ENCODE data around the gene DBNL. TPM values are rescaled to one million over a fixed set of nuclear protein-coding genes. Genes with fewer than 3 reads are reported as not detected.

DBNL gene
- total and polyA plus RNA-seq, 2 of the 13 experiments (the other 11 are each of a cell fraction or from before 2014, with no cell fraction given) = 20.8 to 35.1 TPM

DNA sequence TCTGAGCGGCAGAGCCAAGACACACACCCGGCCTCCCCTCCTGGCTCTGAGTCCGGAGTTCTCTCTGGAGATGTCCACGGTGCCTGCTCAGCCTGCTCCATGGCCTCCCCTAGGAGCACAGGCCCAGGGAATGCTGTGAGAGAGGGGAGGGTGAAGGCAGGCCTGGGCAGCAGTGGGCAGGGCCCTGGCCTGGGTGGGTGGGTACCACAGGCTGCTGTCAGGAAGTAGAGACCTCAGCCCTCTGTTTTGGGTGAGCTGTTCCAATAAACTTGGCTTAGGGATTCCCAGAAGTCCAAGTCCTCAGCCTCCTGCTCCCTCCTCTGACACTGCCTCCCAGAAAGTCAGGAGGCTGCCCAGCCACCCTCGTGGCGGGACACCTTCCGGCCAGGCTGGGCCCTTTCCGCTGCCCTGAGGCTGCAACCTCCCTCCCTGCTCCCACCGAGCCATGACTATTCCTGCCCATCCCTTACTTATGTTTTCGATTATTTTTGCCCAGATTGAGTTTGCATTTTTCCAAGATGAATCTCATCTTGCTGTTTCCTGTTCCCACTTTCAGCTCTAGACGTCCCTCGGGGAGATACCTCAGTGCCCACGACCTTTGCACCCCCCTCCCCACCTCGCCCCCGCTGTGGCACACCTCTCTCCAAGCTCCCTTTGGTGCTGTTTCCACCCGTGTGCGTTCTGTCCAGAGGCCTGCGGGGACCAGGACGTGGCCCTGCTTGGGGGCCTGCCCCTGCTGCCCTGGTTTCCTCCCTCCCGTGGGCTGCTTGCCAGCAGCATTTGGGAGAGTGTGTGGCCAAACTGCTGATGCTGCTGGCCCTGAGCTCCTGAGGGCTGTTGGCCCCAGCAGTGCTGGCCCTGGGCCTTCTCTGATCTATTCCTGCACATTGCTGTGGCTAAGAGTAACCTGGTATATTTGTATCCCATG, 43.7 kb downstream of the DBNL start (continued):
- TF ChIP-seq RARG (CRISPR knock-in tag; IDR thresholded peaks at IDR 0.05; ENCODE audit: low read depth) = no peak
- no peak for TF ChIP-seq KLF11 (CRISPR knock-in tag; IDR thresholded peaks at IDR 0.05)
- TF ChIP-seq, protein P1, sequence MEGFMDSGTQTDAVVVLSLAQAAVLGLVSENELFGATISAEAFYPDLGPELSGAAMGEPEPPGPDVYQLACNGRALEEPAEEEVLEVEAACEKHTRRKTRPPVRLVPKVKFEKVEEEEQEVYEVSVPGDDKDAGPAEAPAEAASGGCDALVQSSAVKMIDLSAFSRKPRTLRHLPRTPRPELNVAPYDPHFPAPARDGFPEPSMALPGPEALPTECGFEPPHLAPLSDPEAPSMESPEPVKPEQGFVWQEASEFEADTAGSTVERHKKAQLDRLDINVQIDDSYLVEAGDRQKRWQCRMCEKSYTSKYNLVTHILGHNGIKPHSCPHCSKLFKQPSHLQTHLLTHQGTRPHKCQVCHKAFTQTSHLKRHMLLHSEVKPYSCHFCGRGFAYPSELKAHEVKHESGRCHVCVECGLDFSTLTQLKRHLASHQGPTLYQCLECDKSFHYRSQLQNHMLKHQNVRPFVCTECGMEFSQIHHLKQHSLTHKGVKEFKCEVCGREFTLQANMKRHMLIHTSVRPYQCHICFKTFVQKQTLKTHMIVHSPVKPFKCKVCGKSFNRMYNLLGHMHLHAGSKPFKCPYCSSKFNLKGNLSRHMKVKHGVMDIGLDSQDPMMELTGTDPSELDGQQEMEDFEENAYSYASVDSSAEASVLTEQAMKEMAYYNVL (CRISPR knock-in tag; IDR thresholded peaks at IDR 0.05; ENCODE audit: borderline replicate concordance) = peak; percentile 43; the same call in 1 of the 2 replicates
- no peak for TF ChIP-seq HIC2 (CRISPR knock-in tag; IDR thresholded peaks at IDR 0.05; ENCODE audit: low read depth)
- 0 out of 2 replicates have a peak, but pooled peaks have one; percentile 17 for TF ChIP-seq ZBTB20 (CRISPR knock-in tag; IDR thresholded peaks at IDR 0.05; ENCODE audit: borderline replicate concordance, low read depth)
- TF ChIP-seq ZNF33B (CRISPR knock-in tag; IDR thresholded peaks at IDR 0.05) = no peak
- no peak for TF ChIP-seq HNRNPH1 (optimal IDR thresholded peaks at IDR 0.05; ENCODE audit: low read depth, low read length)
- TF ChIP-seq, protein P2, sequence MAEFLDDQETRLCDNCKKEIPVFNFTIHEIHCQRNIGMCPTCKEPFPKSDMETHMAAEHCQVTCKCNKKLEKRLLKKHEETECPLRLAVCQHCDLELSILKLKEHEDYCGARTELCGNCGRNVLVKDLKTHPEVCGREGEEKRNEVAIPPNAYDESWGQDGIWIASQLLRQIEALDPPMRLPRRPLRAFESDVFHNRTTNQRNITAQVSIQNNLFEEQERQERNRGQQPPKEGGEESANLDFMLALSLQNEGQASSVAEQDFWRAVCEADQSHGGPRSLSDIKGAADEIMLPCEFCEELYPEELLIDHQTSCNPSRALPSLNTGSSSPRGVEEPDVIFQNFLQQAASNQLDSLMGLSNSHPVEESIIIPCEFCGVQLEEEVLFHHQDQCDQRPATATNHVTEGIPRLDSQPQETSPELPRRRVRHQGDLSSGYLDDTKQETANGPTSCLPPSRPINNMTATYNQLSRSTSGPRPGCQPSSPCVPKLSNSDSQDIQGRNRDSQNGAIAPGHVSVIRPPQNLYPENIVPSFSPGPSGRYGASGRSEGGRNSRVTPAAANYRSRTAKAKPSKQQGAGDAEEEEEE (CRISPR knock-in tag; IDR thresholded peaks at IDR 0.05; ENCODE audit: borderline replicate concordance) = peak; percentile 53; the same call in 1 of the 2 replicates
- no peak for TF ChIP-seq ZNF883 (CRISPR knock-in tag; IDR thresholded peaks at IDR 0.05; ENCODE audit: not compliant biosample characterization)
- no peak for TF ChIP-seq CREM (IDR thresholded peaks at IDR 0.05)
- TF ChIP-seq CREM (CRISPR knock-in tag; IDR thresholded peaks at IDR 0.05) = no peak
- no peak for TF ChIP-seq CHD2 (IDR thresholded peaks at IDR 0.05; ENCODE audit: low read depth, low read length)
- no peak for TF ChIP-seq ZNF570 (CRISPR knock-in tag; IDR thresholded peaks at IDR 0.05; ENCODE audit: borderline replicate concordance)
- TF ChIP-seq ZNF263 (CRISPR knock-in tag; IDR thresholded peaks at IDR 0.05) = 0 out of 2 replicates have a peak, but pooled peaks have one; percentile 27
- TF ChIP-seq, protein P3, sequence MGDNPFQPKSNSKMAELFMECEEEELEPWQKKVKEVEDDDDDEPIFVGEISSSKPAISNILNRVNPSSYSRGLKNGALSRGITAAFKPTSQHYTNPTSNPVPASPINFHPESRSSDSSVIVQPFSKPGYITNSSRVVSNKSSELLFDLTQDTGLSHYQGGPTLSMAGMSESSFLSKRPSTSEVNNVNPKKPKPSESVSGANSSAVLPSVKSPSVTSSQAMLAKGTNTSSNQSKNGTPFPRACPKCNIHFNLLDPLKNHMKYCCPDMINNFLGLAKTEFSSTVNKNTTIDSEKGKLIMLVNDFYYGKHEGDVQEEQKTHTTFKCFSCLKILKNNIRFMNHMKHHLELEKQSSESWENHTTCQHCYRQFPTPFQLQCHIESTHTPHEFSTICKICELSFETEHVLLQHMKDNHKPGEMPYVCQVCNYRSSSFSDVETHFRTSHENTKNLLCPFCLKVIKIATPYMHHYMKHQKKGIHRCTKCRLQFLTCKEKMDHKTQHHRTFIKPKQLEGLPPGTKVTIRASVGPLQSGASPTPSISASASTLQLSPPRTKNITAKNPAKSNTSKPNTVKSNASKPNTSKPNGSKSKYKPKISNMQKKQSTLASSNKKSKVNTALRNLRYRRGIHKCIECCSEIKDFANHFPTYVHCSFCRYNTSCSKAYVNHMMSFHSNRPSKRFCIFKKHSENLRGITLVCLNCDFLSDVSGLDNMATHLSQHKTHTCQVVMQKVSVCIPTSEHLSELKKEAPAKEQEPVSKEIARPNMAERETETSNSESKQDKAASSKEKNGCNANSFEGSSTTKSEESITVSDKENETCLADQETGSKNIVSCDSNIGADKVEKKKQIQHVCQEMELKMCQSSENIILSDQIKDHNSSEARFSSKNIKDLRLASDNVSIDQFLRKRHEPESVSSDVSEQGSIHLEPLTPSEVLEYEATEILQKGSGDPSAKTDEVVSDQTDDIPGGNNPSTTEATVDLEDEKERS (CRISPR knock-in tag; IDR thresholded peaks at IDR 0.05) = no peak
- no peak for TF ChIP-seq RNF219 (CRISPR knock-in tag; IDR thresholded peaks at IDR 0.05)
- TF ChIP-seq EEA1 (CRISPR knock-in tag; IDR thresholded peaks at IDR 0.05; ENCODE audit: borderline replicate concordance) = no peak
